SIG-M5 treated with dmso at 0.1 percent for 504 hours (cell line): ENCODE results near the gene IL15.
"Not testable (repeated sequence)": the region's sequence is repeated elsewhere in the genome, so short reads cannot be mapped to it uniquely, and the experiment has no call there.

Source experiments
- DNase-seq: peaks from one replicate; lab custom pipeline; 2025; ENCODE audit not compliant: unreplicated experiment; lab: John Stamatoyannopoulos, UW

IL15 gene

DNA sequence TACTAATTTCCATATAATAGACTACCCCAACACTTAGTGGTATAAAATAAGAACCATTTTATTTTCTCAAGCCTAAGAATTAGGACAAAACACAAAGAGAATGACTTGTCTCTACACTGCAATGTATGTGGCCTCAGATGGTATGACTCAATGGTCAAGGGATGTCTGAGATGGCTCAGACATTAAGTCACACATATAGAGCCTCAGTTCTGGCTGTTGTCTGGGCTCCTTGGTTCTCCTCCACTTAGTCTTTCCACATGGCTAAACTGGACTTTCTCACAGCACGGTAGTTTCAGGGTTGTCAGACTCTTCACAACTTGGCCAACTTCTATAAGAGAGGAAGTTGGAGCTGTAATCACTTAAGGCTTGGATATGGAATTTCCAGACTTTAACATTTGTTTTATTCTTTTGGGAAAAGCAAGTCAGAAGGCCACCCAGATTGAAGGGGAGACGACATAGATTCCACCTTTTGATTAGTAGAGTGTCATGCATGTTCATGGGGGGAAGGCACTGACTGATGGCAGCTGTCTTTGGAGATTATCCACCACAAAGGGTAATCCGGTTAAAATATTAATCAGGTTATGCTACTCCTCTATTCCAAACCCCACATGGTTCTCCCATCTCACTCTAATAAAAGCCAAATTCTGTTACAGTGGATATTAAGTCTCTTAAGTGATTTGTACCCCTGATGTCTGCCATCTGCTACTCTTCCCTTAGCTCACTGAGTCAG, 9.4 kb downstream of the IL15 start:
- DNase-seq = no peak

DNA sequence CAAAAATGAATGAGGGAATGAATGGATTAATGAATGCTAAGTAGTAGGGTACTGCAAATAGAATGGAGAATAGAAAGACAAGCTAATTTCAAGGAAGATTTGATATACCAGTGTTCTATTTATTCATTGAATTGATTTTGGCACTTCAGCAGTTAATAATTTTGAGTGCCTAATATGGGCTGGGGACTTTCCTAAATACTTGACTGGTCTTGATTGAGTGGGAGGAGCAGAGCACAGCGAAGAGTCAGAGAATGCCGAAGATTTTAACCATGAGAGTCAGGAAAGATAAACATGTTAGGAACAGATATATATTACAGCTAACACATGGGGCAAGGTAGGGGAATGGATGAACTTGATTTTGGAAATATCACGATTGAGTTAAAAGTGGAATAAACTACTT, 10.6 kb downstream of the IL15 start:
- DNase-seq = no peak

DNA sequence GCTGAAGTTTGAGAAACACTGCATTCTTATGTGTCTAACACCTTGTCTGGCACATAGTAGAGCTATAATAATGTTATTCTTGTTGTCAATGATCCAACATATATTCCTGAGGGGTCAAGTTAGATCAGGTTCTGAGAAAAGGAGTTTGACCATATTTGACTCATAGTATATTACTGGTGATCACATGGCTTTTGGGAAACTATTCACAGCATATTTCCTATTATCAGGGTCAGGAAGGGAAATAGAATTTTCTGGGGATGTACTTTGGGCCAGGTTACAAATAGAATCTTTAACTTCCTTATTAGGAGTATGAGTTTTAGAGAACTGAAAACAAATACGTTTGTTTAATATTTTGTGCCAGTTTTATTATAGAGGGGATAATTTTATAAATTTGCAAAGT, 11.6 kb downstream of the IL15 start:
- no peak for DNase-seq

DNA sequence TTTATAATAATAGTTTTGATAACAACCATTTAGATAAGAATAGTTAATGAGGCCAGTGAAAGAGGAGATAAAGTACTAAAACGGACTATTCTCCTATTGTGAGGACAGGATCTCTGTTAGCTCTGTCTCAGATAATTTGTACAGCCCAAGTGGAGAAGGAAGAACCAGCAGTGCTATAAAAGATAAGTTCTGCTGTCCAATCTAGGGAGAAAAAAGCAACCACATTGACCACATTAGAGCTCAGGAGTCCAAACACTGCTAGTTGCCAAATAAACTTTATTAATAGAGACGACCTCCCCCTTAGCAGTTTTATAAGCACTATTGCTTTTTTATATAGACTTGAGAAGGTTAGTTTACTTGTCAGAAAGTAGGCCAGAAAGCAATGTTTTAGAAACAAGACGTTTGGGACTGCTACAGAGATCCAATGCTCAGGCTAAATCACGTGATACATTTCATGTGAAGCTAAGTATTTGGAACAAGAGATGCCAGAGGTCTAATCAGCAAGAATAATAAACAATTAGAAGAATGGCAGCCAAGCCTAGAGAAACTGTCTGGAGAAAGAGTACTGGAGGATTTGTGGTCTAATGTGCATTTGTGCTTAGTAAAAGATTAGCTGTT, 15.9 kb downstream of the IL15 start:
- no peak for DNase-seq

DNA sequence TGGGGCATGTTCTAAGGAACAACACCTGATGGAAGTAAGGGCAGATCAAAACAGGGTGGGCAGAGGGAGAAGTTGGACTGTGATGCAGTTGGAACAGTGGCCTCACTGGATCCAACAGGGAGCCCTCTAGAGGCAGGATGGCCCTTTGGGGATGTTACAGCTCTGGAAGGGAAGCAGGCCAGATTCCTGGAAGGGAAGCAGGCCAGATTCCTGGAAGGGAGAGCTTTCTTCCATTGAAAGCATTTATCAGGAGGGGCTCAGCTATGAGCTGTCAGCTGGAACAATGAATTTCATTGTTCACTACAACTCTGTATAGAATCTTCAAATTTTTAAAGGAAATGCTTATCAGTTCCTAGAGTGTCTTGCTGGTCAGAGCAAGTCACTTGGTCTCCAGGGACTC, 17.7 kb downstream of the IL15 start:
- peak; percentile 2 for DNase-seq

DNA sequence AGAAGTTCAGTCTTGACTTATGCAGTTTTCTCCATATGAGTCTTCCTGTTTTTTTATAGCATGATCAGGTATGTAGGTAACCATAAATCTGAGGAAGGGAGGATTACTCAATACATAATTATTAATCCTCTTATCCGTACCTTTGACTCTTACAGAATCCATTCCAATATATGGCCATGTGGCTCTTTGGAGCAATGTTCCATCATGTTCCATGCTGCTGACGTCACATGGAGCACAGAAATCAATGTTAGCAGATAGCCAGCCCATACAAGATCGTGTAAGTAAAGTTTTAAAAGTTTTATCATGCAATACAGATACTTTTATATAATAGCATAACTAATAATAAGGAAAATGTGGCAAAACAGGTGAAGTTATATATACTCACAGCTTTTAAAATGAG, 19.6 kb downstream of the IL15 start:
- DNase-seq = no peak

DNA sequence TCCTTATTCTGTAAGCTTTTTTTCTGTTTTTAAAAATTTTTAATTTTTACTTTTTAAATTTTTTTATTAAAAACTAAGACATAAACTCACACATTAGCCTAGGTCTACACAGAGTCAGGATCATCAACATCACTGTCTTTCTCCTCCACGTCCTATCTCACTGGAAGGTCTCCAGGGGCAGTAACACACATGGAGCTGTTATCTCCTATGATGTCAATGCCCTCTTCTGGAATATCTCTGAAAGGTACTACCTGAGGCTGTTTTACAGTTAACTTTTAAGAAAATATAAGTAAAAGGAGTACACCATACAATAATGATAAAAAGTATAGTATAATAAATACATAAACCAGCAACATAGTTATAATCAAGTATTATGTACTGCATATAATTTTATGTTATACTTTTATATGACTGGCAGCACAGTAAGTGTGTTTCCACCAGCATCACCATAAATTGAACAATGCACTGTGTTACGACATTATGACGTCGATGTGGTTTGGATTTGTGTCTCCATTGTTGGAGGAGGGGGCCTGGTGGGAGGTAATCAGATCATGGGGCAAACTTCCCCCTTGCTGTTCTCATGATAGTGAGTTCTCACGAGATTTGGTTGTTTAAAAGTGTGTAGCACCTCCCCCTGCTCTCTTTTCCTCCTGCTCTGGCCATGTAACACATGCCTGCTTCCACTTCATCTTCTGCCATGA, 21.3 kb downstream of the IL15 start:
- no peak for DNase-seq

DNA sequence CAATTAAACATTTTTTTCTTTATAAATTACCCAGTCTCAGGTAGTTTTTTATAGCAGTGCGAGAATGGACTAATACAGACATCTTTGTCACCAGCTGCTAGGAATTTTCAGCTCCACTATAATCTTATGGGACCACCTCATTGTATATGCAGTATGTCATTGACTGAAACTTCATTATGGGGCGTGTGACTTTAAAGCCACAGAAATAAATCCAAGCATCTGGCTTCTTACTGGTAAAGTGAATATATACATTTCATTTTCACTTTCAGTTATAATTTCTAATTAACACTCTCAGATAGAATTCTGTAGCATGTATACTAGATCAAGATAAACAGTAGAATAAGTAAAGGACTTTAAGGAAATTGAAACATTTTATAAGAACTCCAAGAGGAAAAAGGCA, 21.9 kb downstream of the IL15 start:
- DNase-seq = no peak

DNA sequence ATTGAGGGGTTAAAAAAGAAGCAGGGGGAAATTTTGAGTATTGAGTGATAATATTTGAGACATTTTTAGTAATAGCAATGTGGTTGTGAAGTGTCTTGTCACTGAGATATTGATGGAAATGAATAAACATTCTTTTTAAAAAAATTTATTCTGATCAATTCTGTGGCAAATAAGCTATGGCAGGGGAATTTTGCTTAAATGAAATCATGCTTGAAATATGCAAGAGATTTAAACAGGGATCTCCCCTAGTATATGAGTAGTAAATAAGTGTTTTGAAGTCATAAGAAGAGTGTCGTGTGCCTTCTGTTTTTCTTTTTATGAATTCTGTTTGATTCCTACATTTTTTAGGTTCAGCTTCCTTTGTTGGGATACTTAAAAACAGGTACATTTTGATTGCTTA, 23.2 kb downstream of the IL15 start:
- DNase-seq = no peak

DNA sequence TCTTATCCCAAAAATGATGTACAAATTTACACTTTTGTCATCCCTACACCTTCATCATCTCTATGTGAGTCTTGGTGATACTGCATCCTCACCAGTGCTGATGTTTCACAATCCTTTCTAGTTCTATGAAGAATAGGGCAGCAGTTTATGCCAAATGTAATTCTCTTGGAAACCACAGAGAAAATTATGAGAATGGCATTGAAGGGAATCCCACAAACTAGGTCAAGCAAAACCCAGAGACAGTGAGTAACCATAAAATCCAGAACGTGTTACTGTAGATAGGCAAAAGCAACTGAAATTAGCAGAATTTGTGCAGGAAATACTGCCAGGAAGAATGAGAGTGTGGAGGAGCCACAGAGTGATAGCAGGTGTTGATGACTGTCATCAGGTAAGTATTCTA, 24.5 kb downstream of the IL15 start:
- no peak for DNase-seq

DNA sequence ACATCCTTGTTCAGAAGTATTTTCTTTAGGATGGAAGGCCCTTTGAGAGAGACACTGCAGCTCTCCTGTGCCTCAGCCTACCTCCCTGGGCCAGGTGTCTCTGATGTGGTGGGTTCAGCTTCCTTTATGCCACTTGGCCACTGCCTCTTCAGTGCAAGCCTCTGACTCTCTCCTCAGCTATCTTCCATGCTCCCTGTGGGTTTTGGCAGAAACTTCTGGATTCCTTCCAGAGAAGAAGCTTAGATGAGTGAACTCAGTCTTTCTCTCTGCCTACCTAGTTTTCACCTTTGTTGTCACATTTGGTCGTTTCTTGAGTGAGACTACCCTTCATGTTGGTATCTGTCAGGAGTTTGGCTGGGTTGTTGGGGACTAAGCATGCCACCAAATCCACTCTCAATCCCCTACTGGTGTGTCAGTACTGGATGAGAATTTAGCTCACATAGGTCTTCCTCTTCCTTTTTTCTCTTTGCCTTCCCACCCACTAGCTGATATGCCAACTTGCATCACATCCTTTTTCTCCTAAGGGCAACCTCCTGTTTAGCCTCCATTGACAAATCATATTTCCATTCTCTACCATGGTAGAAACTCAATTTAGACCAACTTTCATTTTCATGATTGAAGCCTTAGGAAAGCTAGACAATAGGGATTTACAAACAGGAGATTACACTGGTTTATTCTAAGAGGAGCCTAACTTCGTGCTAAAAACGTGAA, 32.0 kb downstream of the IL15 start:
- DNase-seq = no peak

DNA sequence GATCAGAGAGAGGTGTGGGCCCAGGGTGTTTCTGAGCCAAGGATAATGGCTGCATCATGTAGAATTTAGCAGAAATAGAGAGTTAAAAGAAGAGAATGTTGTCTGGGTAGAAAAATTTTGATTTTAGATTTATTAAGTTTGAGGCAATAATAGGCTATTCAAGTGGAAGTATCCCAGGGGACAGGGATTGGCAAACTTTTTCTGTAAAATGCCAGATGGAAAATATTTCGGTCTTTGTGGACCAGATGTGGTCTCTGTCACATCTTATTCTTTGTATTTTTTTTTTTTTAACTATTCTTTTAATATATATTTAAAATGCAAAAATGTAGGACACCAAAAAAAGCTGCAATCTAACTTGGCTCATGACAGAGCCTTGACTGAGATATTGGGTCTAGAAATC, 33.1 kb downstream of the IL15 start:
- no peak for DNase-seq

DNA sequence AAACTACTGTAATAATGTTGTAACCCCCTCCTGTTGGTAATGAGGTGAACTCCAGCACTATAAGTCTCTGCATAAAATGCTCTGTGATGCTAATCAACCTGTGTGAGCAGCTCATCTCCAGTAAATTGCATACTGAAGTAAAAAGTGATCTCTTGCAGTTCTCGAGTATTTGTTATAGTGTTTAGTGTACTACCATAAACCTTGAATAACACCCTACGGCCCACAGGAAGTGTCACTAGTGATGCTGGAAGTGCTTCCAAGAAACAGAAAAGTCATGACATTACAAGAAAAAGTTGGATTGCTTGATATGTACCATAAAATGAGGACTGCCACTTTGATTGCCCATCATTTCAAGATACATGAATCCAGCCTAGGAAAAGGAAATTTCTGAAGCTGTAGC, 39.0 kb downstream of the IL15 start:
- no peak for DNase-seq

DNA sequence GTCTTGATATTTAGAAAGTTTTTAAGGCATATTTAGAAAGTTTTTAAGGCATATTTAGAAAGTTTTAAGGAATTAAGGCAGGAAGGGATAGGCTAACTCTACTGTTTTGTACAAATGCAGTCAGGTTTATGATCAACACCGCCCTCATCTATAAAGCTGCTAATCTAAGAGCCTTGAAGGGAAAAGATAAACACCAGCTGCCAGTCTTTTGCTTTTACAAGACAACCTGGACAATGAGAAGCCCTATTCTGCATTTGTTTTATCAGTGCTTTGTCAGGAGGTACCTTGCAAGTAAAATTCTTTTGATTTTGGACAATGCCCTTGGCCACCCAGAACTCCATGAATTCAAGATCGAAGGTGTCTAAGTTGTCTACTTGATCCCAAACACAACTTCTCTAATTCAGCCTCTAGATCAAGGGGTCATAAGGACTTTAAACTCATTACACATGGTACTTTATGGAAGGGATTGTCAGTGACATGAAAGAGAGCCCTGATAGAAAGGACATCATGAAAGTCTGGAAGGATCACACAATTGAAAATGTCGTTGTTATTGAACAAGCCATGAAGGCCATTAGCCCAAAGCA, 39.8 kb downstream of the IL15 start:
- no peak for DNase-seq

DNA sequence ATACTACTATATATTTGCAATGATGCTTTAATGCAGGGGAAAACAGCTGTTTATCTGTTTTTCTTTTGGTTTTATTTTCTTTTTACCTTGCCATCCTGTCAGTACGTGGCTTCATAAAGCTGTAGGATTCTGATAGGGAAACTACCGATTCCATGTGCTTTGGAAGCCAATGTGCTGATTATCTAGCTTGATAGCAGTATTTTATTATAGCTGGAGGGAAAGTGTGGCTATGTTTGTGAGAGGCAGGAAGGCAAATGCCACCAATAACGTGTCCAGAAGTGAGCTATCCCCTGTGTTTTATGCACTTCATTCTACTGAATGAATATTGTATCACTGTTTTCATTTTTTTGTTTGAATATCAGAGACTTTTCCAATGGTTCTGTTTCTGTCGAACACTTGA, 43.7 kb downstream of the IL15 start:
- no peak for DNase-seq

DNA sequence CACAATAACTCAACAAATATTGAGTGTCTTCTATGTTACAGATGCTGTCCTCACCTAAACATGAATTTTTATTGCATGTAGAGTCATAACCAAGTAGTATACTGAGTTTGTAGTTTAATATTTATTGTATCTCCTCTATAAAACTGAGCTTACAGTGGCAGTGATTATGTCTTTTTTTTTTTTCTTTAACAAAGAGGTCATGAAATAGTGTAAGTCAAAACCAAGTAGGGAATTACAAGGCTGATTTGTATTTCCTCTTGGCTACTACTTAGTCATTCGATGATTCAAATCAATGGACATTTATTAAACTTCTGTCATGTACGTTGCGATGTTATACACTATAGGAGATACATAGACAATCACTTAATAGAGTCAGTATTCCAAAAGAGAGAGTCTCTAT, 48.4 kb downstream of the IL15 start:
- DNase-seq = no peak

DNA sequence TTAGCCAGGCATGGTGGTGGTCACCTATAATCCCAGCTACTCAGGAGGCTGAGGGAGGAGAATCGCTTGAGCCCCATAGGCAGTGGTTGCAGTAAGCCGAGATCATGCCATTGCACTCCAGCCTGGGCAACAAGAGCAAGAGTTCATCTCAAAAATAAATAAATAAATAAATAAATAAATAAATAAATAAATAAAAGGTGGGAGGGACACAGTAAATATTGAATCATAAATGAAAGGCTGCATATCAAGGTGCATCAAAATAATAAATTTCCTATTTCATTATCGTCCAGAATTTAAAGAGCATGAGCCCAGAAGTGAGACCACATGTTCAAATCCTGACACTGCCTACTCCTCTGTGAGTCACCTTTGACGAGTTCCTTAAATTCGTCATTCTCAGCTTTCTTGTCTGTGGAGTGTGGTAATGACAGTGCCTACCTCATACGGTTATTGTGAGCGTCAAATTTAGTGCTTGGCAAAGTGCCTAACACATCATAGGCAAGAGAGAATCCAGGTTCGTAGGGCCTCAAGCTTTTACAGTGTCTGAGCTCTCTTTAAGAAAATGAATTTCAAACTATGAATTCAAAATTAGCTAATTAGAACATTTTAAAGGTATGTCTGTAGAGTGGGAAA, 49.9 kb downstream of the IL15 start:
- no peak for DNase-seq

DNA sequence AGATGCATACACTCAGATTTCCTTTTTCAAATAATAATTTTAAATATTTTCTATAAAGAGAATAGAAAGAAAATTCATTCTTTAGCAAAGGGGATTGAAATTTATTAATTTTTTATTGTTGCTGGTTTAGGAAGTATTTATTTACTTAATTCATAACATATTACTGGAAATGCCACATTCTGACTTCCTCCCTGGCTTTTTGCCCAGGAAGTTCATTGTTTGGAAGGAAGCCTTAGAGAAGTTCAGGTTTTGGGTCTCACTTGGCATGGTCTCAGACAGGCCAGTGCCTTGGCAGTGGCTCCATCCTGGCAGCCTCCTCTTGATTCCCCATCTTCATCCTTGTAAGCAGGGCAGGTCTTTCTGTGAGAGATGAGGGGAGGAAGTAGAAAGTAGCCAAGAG, 50.5 kb downstream of the IL15 start:
- DNase-seq = no peak

DNA sequence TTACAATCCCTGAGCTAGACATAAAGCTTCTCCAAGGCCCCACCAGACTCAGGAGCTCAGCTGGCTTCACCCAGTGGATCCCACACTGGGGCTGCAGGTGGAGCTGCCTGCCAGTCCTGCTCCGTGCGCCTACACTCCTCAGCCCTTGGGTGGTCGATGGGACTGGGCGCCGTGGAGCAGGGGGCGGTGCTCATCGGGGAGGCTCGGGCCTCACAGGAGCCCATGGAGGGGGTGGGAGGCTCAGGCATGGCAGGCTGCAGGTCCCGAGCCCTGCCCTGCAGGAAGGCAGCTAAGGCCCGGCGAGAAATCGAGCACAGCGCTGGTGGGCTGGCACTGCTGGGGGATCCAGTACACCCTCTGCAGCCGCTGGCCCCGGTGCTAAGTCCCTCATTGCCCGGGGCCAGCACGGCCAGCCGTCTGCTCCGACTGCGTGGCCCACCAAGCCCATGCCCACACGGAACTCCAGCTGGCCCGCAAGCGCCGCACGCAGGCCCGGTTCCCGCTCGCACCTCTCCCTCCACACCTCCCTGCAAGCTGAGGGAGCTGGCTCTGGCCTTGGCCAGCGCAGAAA, 53.4 kb downstream of the IL15 start:
- DNase-seq = not testable (repeated sequence)

DNA sequence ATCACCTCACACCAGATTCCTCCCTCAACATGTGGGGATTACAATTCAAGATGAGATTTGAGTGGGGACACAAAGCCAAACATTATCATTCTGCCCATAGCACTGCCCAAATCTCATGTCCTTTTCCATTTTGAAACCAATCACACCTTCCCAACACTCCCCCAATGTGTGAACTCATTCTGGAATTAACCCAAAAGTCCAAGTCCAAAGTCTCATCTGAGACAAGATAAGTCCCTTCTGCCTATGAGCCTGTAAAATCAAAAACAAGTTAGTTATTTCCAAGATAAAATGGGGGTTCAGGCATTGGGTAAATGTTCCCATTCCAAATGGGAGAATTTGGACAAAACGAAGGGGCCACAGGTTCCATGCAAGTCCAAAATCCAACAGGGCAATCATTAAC, 54.9 kb downstream of the IL15 start:
- DNase-seq = not testable (repeated sequence)

DNA sequence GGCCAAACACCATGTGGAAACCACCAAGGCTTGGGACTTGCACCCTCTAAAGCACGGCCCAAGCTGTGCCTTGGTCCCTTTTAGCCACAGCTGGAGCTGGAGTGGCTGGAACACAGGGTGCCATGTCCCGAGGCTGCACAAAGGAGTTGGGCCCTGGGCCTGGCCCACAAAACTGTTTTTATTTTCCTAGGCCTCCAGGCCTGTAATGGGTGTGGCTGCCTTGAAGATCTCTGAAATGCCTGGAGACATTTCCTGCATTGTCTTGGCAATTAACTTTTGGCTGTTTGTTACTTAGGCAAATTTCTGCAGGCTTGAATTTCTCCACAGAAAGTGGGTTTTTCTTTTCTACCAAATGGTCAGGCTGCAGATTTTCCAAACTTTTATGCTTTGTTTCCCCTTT, 55.7 kb downstream of the IL15 start:
- DNase-seq = no peak
